Breast epithelium (tissue), 3 donors: Measurements from ENCODE around the gene SPATA6L.

ENCODE experiments used
- POLR2A ChIP-seq: fragments of 450-650 bp; IDR thresholded peaks from one replicate; pipeline ENCODE4 v1.6.1; 2016; ENCODE audit warnings: antibody characterized with exemption, mild to moderate bottlenecking, moderate library complexity
- POLR2AphosphoS5 ChIP-seq, 3 donors: sonication (generic); formaldehyde crosslinking; IDR thresholded peaks; one replicate each; pipeline ENCODE4 v1.6.1; 2017; ENCODE audit warnings: antibody characterized with exemption in 3 of 3
- TF ChIP-seq, protein P1 (sequence below), 3 donors: fragments of 450-650 bp; IDR thresholded peaks; one replicate each; pipeline ENCODE4 v1.5.1; 2016 to 2017; ENCODE audit warnings: antibody characterized with exemption in 3 of 3, mild to moderate bottlenecking in 3 of 3, moderate library complexity in 3 of 3

DNA sequence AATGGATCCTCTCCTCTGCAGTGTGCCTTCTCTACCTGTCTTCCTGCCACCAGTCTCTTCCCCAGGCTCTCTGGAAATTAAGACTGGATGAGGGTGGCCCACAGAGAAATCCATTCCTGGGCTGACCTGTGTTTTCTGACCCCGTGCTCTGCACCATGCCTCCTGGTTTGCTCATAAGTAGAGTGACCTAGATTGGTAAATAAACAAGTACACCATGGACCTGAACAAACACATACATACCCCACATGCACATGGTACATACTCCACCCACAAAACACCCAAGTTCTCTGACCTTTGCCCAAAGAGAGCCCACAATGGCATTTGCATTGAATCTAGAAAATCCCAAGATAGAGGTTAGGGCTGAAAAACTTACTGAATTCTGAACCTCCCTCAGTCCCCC lies 81.6 kb downstream of the SPATA6L start:
- no peak for TF ChIP-seq POLR2AphosphoS5 (IDR thresholded peaks at IDR 0.05)
- TF ChIP-seq, protein P1, sequence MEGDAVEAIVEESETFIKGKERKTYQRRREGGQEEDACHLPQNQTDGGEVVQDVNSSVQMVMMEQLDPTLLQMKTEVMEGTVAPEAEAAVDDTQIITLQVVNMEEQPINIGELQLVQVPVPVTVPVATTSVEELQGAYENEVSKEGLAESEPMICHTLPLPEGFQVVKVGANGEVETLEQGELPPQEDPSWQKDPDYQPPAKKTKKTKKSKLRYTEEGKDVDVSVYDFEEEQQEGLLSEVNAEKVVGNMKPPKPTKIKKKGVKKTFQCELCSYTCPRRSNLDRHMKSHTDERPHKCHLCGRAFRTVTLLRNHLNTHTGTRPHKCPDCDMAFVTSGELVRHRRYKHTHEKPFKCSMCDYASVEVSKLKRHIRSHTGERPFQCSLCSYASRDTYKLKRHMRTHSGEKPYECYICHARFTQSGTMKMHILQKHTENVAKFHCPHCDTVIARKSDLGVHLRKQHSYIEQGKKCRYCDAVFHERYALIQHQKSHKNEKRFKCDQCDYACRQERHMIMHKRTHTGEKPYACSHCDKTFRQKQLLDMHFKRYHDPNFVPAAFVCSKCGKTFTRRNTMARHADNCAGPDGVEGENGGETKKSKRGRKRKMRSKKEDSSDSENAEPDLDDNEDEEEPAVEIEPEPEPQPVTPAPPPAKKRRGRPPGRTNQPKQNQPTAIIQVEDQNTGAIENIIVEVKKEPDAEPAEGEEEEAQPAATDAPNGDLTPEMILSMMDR (IDR thresholded peaks at IDR 0.05): no peak
- no peak for TF ChIP-seq POLR2A
